B cell (primary cell): ENCODE measurements around the gene ERC1. TPM values are rescaled to one million over a fixed set of nuclear protein-coding genes. Genes with fewer than 3 reads are reported as not detected.

Experiments
- ATAC-seq: fragments of 200-7000 bp; cut with Tn5 transposase; one replicate; pipeline ENCODE4 v1.10.0; 2021; ENCODE audit warnings: low read depth, mild to moderate bottlenecking, moderate number of reproducible peaks, moderate library complexity
- CTCF ChIA-PET: fragments of 350-600 bp; sonication (Branson Sonifier 250); formaldehyde crosslinking; loops from one replicate; lab custom pipeline; 2021; ENCODE audit warnings: antibody characterized with exemption, inconsistent platforms; lab: Charles Lee
- POLR2A ChIA-PET: fragments of 350-600 bp; sonication (Branson Sonifier 250); formaldehyde crosslinking; loops from one replicate; lab custom pipeline; 2021; ENCODE audit warnings: antibody characterized with exemption; lab: Charles Lee
- DNase-seq: peaks from one replicate; pipeline ENCODE4 v3.0.0; 2013
- H2AFZ ChIP-seq: 2 replicates; pipeline ENCODE4 v1.6.1; 2012; ENCODE audit warnings: mild to moderate bottlenecking, low read depth, low read length; ENCODE audit not compliant: insufficient read depth, poor library complexity, severe bottlenecking
- H3K27ac ChIP-seq, 2 donors: 1 replicate in 1 of 2; 2 replicates in 1 of 2; pipeline ENCODE4 v1.5.1; 2012 to 2013; ENCODE audit warnings: low read length in 2 of 2, mild to moderate bottlenecking in 2 of 2, moderate library complexity in 1 of 2
- H3K27me3 ChIP-seq, 4 experiments: fragments of 200-600 bp in 1 of 4; sonication (generic) in 1 of 4; replicated peaks in 1 of 4; 1 replicate in 2 of 4; 2 replicates in 2 of 4; pipeline versions ENCODE4 v1.6.1 to v1.7.0; 2013 to 2016; ENCODE audit warnings: low read length in 3 of 4, mild to moderate bottlenecking in 2 of 4, mixed read lengths in 1 of 4, moderate library complexity in 1 of 4; ENCODE audit not compliant: insufficient read depth in 4 of 4, control insufficient read depth in 3 of 4; ENCODE audit errors: control extremely low read depth in 1 of 4
- H3K36me3 ChIP-seq, 2 experiments: replicated peaks in 1 of 2; 1 replicate in 1 of 2; 2 replicates in 1 of 2; pipeline versions ENCODE4 v1.6.1 to v1.7.1; 2013; ENCODE audit warnings: low read length in 1 of 2; ENCODE audit not compliant: insufficient read depth in 2 of 2, control insufficient read depth in 1 of 2; ENCODE audit errors: control extremely low read depth in 1 of 2, extremely low read depth in 1 of 2
- H3K4me1 ChIP-seq, 2 donors: fragments of 200-600 bp in 1 of 2; sonication (generic) in 1 of 2; 1 replicate in 1 of 2; 2 replicates in 1 of 2; pipeline versions ENCODE4 v1.5.1 to v1.6.1; 2013 to 2017; ENCODE audit warnings: low read length in 2 of 2; ENCODE audit not compliant: control insufficient read depth in 2 of 2, insufficient read depth in 2 of 2
- H3K4me2 ChIP-seq: replicated peaks from 2 replicates; pipeline ENCODE3; 2012; ENCODE audit warnings: mild to moderate bottlenecking, low read depth, low read length; ENCODE audit not compliant: poor library complexity, severe bottlenecking
- H3K4me3 ChIP-seq, 5 experiments: fragments of 200-600 bp in 1 of 5; sonication (generic) in 1 of 5; 1 replicate in 3 of 5; 2 replicates in 2 of 5; pipeline versions ENCODE4 v1.5.1 to v1.7.0; 2011 to 2016; ENCODE audit warnings: low read length in 4 of 5, mild to moderate bottlenecking in 4 of 5, low read depth in 2 of 5, control low read depth in 1 of 5, moderate library complexity in 1 of 5; ENCODE audit not compliant: insufficient read depth in 1 of 5; ENCODE audit errors: control extremely low read depth in 1 of 5, extremely low read depth in 1 of 5
- H3K79me2 ChIP-seq: fragments of 200-600 bp; sonication (generic); one replicate; pipeline ENCODE4 v1.6.0; 2016; ENCODE audit warnings: low read length; ENCODE audit not compliant: control insufficient read depth, insufficient read depth
- H3K9ac ChIP-seq: fragments of 200-600 bp; sonication (generic); 2 replicates; pipeline ENCODE4 v1.6.1; 2017; ENCODE audit warnings: mild to moderate bottlenecking, low read length, moderate library complexity
- H3K9me3 ChIP-seq, 3 donors: one replicate each; pipeline versions ENCODE4 v1.6.1 to v1.7.1; 2013; ENCODE audit warnings: low read length in 2 of 3; ENCODE audit not compliant: control insufficient read depth in 2 of 3, insufficient read depth in 1 of 3; ENCODE audit errors: control extremely low read depth in 1 of 3
- H4K20me1 ChIP-seq: 2 replicates; pipeline ENCODE4 v1.6.0; 2012; ENCODE audit warnings: mild to moderate bottlenecking, low read length; ENCODE audit not compliant: insufficient read depth, control insufficient read depth, poor library complexity, severe bottlenecking
- H3K27ac Mint-ChIP-seq: one replicate; pipeline ENCODE4 v1.8.0; 2021; ENCODE audit warnings: mixed read lengths
- H3K27me3 Mint-ChIP-seq: one replicate; pipeline ENCODE4 v1.8.0; 2021; ENCODE audit warnings: mixed read lengths
- H3K4me1 Mint-ChIP-seq: one replicate; pipeline ENCODE4 v1.8.0; 2021; ENCODE audit warnings: mixed read lengths
- H3K4me3 Mint-ChIP-seq: one replicate; pipeline ENCODE4 v1.8.0; 2021; ENCODE audit warnings: mixed read lengths
- H3K9me3 Mint-ChIP-seq: one replicate; pipeline ENCODE4 v1.8.0; 2022; ENCODE audit warnings: mixed read lengths; ENCODE audit not compliant: insufficient read depth
- CTCF ChIP-seq: fragments of 200-600 bp; IDR thresholded peaks from one replicate; pipeline ENCODE4 v1.8.0; 2022; ENCODE audit warnings: antibody characterized with exemption, mild to moderate bottlenecking
- EZH2 ChIP-seq: IDR thresholded peaks from 2 replicates; pipeline ENCODE4 v1.6.1; 2012; ENCODE audit warnings: borderline replicate concordance, low read depth, mild to moderate bottlenecking, moderate library complexity, low read length; ENCODE audit not compliant: insufficient read depth, poor library complexity, severe bottlenecking
- WGBS: methylation state at CpG from one replicate; pipeline ENCODE4 v1.1.5; 2013; ENCODE audit warnings: missing lambda C conversion rate; ENCODE audit not compliant: insufficient coverage; 5-methylcytosine and 5-hydroxymethylcytosine counted together
- intact Hi-C: fragments of 100-400 bp; cut with micrococcal nuclease; formaldehyde crosslinking; loops from one replicate; pipeline ENCODE4 v1.10.0; 2022
- polyA plus RNA-seq: library from polyadenylated mRNA; depleted of rRNA; stranded (reverse); fragments of >200 nt; gene quantifications from 2 replicates; pipeline ENCODE4 v1.2.3, GENCODE V29; 2012
- total RNA-seq, 2 donors: library from RNA; stranded (reverse); fragments of 120-200 nt in 1 of 2; gene quantifications; 1 replicate in 1 of 2; 2 replicates in 1 of 2; pipeline versions ENCODE4 v1.2.3 to v1.2.4, GENCODE V29; 2013 to 2022

The ERC1 gene
- total and polyA plus RNA-seq, 2 donors (not counting 1 experiment from before 2014, with no cell fraction given) = 4.0 to 77.6 TPM

- H3K9ac ChIP-seq = no peak overlapping the region
- Mint-ChIP-seq H3K9me3 (no peaks in the 10 kb centered on the region), H3K4me3 (no peak overlapping the region), H3K27me3 (no peaks in the 10 kb centered on the region), H3K4me1 (no peaks in the 10 kb centered on the region), H3K27ac (no peak overlapping the region)
- no peaks in the 10 kb centered on the region for H3K27me3 ChIP-seq
- intact Hi-C loops = no loop called here
- peaks cover 4% of the 10 kb centered on the region for H4K20me1 ChIP-seq
- POLR2A ChIA-PET = no interaction called here
- no peak overlapping the region for H3K4me3 ChIP-seq
- ATAC-seq (no peak), DNase-seq (no peak)
- CTCF ChIA-PET = no interaction called here
- peaks cover 0 to 1% of the 10 kb centered on the region in 2 experiments for H3K36me3 ChIP-seq
- H3K27ac ChIP-seq = no peak overlapping the region
- 100% methylated on average over 2 of the region's 6 CpGs for WGBS
- TF ChIP-seq CTCF (no peak), EZH2 (no peak)
- H3K9me3 ChIP-seq = peaks cover 0 to 2% (median 0%) of the 10 kb centered on the region in 3 donors
- H3K79me2 ChIP-seq = no peaks in the 10 kb centered on the region
- no peaks in the 10 kb centered on the region for H3K4me1 ChIP-seq
- H3K4me2 ChIP-seq = no peak overlapping the region
- H2AFZ ChIP-seq = no peak overlapping the region
These were observed 371.2 kb downstream of the ERC1 start for GRCh38 chr12:1362143-1362662.

GRCh38 chr12:1365703-1366102 is 374.7 kb downstream of the ERC1 start:
- H2AFZ ChIP-seq = no peak overlapping the region
- CTCF ChIA-PET = no interaction called here
- no CpG with 5 or more reads among the region's 1 CpG for WGBS

More at GRCh38 chr12:1365703-1366102, 374.7 kb downstream of the ERC1 start:
- Histone ChIP-seq H3K36me3 (peaks cover 0 to 1% of the 10 kb centered on the region in 2 experiments), H3K4me3 (no peak overlapping the region), H3K4me1 (no peaks in the 10 kb centered on the region), H3K27me3 (no peaks in the 10 kb centered on the region), H3K4me2 (no peak overlapping the region), H3K79me2 (no peaks in the 10 kb centered on the region), H4K20me1 (peaks cover 4% of the 10 kb centered on the region), H3K9me3 (peaks cover 0 to 2% (median 0%) of the 10 kb centered on the region in 3 donors), H3K9ac (no peak overlapping the region), H3K27ac (no peak overlapping the region)
- Mint-ChIP-seq H3K4me3 (no peak overlapping the region), H3K27me3 (no peaks in the 10 kb centered on the region), H3K9me3 (no peaks in the 10 kb centered on the region), H3K4me1 (no peaks in the 10 kb centered on the region), H3K27ac (no peak overlapping the region)
- TF ChIP-seq EZH2 (no peak), CTCF (no peak)
- no peak for DNase-seq
- intact Hi-C loops = no loop called here
- ATAC-seq = no peak
- POLR2A ChIA-PET = no interaction called here
